IMR-90 (cell line): ENCODE measurements around the gene TIGIT.

ENCODE experiments used
- BHLHE40 ChIP-seq: fragments of 150-350 bp; IDR thresholded peaks from 2 replicates; pipeline ENCODE4 v1.6.1; 2016; ENCODE audit warnings: mild to moderate bottlenecking, low read depth, low read length
- CEBPB ChIP-seq: IDR thresholded peaks from 2 replicates; pipeline ENCODE4 v1.6.1; 2012; ENCODE audit warnings: low read depth, low read length, improper control_type of control experiment
- CHD1 ChIP-seq: IDR thresholded peaks from 2 replicates; pipeline ENCODE4 v1.6.1; 2012; ENCODE audit warnings: low read depth, low read length, improper control_type of control experiment
- MAFK ChIP-seq: IDR thresholded peaks from 2 replicates; pipeline ENCODE4 v1.6.1; 2012; ENCODE audit warnings: low read depth, low read length, improper control_type of control experiment
- MAZ ChIP-seq: IDR thresholded peaks from 2 replicates; pipeline ENCODE4 v1.6.1; 2012; ENCODE audit warnings: low read depth, mild to moderate bottlenecking, low read length, improper control_type of control experiment, moderate library complexity, borderline replicate concordance
- MXI1 ChIP-seq: IDR thresholded peaks from 2 replicates; pipeline ENCODE4 v1.6.1; 2012; ENCODE audit warnings: low read depth, mild to moderate bottlenecking, low read length, moderate library complexity, borderline replicate concordance
- NFE2L2 ChIP-seq: fragments of 150-350 bp; IDR thresholded peaks from 2 replicates; pipeline ENCODE4 v1.6.1; 2016; ENCODE audit warnings: low read depth, mild to moderate bottlenecking, low read length
- POLR2A ChIP-seq: IDR thresholded peaks from 2 replicates; pipeline ENCODE4 v1.6.1; 2012; ENCODE audit warnings: mild to moderate bottlenecking, low read depth, low read length
- RAD21 ChIP-seq: IDR thresholded peaks from 2 replicates; pipeline ENCODE4 v1.6.1; 2012; ENCODE audit warnings: low read length, improper control_type of control experiment
- RFX5 ChIP-seq: IDR thresholded peaks from 2 replicates; pipeline ENCODE4 v1.8.0; 2012; ENCODE audit warnings: low read depth, mild to moderate bottlenecking, low read length, moderate library complexity
- SMC3 ChIP-seq: fragments of 150-350 bp; IDR thresholded peaks from 2 replicates; pipeline ENCODE4 v1.6.1; 2016; ENCODE audit warnings: low read depth, mild to moderate bottlenecking, antibody characterized with exemption, low read length, moderate library complexity
- TF ChIP-seq, protein P1 (sequence below): conservative IDR thresholded peaks from 2 replicates; pipeline ENCODE4 v1.5.1; 2012; ENCODE audit warnings: mild to moderate bottlenecking, low read depth, low read length, improper control_type of control experiment
- TF ChIP-seq, protein P2 (sequence below): fragments of 150-350 bp; IDR thresholded peaks from 2 replicates; pipeline ENCODE4 v1.6.1; 2017; ENCODE audit warnings: mild to moderate bottlenecking, antibody characterized with exemption, low read length, low read depth

DNA sequence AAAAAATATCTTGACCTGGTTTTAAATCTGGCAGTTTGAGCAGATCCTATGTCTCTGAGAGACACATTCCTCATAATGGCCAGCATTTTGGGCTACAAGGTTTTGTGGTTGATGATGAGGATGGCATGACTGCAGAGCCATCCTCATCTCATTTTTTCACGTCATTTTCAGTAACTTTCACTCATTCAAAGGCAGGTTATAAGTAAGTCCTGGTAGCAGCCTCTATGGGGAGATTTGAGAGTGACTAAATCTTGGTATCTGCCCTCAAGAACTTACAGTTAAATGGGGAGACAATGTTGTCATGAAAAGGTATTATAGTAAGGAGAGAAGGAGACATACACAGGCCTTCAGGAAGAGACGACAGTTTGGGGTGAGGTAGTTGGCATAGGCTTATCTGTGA, 14.5 kb downstream of the TIGIT start:
- TF ChIP-seq POLR2A (no peak), MAFK (no peak), RAD21 (no peak), BHLHE40 (no peak), CHD1 (no peak), MAZ (no peak), RFX5 (no peak), SMC3 (no peak), NFE2L2 (no peak), MXI1 (no peak), CEBPB (no peak)
- TF ChIP-seq, protein P1, sequence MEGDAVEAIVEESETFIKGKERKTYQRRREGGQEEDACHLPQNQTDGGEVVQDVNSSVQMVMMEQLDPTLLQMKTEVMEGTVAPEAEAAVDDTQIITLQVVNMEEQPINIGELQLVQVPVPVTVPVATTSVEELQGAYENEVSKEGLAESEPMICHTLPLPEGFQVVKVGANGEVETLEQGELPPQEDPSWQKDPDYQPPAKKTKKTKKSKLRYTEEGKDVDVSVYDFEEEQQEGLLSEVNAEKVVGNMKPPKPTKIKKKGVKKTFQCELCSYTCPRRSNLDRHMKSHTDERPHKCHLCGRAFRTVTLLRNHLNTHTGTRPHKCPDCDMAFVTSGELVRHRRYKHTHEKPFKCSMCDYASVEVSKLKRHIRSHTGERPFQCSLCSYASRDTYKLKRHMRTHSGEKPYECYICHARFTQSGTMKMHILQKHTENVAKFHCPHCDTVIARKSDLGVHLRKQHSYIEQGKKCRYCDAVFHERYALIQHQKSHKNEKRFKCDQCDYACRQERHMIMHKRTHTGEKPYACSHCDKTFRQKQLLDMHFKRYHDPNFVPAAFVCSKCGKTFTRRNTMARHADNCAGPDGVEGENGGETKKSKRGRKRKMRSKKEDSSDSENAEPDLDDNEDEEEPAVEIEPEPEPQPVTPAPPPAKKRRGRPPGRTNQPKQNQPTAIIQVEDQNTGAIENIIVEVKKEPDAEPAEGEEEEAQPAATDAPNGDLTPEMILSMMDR: no peak
- TF ChIP-seq, protein P2, sequence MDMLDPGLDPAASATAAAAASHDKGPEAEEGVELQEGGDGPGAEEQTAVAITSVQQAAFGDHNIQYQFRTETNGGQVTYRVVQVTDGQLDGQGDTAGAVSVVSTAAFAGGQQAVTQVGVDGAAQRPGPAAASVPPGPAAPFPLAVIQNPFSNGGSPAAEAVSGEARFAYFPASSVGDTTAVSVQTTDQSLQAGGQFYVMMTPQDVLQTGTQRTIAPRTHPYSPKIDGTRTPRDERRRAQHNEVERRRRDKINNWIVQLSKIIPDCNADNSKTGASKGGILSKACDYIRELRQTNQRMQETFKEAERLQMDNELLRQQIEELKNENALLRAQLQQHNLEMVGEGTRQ: no peak
